ENCODE measurements around the gene NR2C2.

The NR2C2 gene

DNA sequence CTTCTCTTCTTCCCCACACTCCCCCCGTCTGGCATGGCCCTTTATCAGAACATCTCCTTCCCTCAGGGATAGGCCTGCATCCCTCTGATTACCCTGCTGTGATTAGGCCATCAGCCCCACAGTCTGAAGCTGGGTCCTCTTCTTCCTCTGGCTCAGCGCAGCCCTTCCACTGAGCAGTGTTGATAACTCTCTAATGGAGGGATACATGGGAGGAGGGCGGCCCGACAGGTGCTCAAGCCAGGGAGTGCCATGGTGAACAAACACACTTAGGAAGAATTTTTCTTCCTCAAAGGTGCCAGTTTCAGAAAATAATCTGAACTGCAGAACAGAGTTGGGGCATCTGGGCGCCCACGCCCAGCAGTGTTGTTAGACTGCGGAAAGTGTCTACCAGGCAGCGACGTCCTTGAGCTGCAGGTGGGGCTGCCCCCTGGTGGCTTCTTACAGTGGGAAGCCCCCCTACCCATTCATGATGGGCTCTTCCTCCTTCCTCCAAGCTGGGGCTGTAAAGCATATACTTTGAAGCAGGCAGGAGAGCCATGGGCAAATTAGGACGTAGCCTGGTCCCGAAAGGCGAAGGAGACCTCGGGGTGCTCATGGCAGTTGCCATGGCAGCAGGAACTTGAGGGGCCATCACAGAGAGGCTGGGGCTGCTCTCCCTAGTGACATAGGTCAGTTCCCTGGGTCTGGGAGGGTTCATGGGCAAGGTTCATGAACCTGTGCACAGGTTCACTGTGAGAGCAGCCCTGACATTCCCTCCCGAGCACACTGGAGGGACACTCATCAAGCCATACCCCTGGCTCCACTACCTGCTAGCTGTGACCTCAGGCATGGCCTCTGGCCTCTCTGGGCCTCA is 33.2 kb upstream of the NR2C2 start:
- TF ChIP-seq, protein P1, sequence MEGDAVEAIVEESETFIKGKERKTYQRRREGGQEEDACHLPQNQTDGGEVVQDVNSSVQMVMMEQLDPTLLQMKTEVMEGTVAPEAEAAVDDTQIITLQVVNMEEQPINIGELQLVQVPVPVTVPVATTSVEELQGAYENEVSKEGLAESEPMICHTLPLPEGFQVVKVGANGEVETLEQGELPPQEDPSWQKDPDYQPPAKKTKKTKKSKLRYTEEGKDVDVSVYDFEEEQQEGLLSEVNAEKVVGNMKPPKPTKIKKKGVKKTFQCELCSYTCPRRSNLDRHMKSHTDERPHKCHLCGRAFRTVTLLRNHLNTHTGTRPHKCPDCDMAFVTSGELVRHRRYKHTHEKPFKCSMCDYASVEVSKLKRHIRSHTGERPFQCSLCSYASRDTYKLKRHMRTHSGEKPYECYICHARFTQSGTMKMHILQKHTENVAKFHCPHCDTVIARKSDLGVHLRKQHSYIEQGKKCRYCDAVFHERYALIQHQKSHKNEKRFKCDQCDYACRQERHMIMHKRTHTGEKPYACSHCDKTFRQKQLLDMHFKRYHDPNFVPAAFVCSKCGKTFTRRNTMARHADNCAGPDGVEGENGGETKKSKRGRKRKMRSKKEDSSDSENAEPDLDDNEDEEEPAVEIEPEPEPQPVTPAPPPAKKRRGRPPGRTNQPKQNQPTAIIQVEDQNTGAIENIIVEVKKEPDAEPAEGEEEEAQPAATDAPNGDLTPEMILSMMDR (conservative IDR thresholded peaks at IDR 0.05; ENCODE audit: low read depth, low read length): no peak
- no peak for DNase-seq (ENCODE audit: low read depth)
- H3K4me3 ChIP-seq (ENCODE audit: low read depth, low read length): no peak overlapping the region

GRCh38 chr3:14914779-14915117 is 32.6 kb upstream of the NR2C2 start:
- TF ChIP-seq, protein P1 (conservative IDR thresholded peaks at IDR 0.05; ENCODE audit: low read depth, low read length): no peak
- no peak overlapping the region for H3K4me3 ChIP-seq (ENCODE audit: low read depth, low read length)
- no peak for DNase-seq (ENCODE audit: low read depth)

GRCh38 chr3:14915636-14916222 is 31.7 kb upstream of the NR2C2 start:
- TF ChIP-seq, protein P1 (conservative IDR thresholded peaks at IDR 0.05; ENCODE audit: low read depth, low read length): peak; percentile 28
- DNase-seq (ENCODE audit: low read depth): no peak
- no peak overlapping the region for H3K4me3 ChIP-seq (ENCODE audit: low read depth, low read length)

DNA sequence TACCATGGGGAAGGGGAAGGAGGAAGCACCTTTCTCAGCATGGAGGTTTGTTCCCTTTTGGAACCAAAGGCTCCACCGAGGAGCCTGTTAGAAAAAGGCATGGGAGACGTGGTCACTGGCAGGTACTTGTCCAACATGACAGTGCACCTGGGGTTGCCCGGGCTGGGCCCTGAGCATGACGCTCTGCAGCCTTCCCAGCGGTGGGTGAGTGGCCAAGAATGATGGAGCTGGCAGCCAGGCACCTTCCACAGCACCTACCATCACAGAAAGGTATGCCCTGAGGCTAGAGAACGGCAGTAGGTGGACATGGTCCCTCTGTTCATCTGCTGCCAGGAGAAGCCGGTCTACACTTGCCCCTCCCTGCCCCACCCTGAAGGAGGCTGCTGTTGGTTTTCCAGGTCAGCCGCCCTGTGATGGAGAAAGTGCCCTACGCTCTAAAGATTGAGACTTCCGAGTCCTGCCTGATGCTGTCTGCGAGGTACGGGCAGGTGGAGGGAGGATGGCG is 29.0 kb upstream of the NR2C2 start:
- TF ChIP-seq, protein P1 (conservative IDR thresholded peaks at IDR 0.05; ENCODE audit: low read depth, low read length): no peak
- no peak for DNase-seq (ENCODE audit: low read depth)
- H3K4me3 ChIP-seq (ENCODE audit: low read depth, low read length): no peak overlapping the region

- DNase-seq (ENCODE audit: low read depth): no peak
- no peak overlapping the region for H3K4me3 ChIP-seq (ENCODE audit: low read depth, low read length)
- TF ChIP-seq, protein P1 (conservative IDR thresholded peaks at IDR 0.05; ENCODE audit: low read depth, low read length): no peak
Measured at GRCh38 chr3:14920536-14920935, 26.8 kb upstream of the NR2C2 start.

DNA sequence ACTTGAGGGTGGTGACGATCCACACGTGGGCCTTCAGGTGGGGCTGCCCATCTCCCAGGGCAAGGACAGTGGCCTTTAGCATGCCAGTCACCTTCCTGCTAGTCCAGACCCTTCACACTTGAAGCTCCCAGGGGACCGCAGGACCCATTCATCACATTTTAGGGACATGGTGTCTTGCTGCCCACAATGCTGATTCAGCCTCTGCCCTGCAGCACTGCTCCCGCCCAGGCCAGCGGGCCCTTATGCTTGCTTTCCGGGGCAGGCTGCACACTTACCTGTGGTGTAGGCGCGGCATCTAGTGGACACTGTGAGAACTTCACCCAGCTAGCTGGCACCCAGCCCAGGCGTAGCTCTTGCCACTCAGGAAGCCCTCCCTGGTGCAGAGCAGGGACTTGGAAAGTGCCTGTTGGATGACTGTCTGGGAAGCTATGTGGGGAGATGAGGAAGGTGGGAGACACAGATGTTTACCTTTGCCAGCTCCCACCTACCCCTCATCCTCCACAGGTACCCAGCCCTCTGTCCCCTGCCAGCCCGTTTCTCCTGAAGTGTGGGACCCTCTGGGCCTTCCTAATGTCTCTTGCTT is 26.3 kb upstream of the NR2C2 start:
- peak; percentile 93 for DNase-seq (ENCODE audit: low read depth)
- H3K4me3 ChIP-seq (ENCODE audit: low read depth, low read length): no peak overlapping the region
- TF ChIP-seq, protein P1 (conservative IDR thresholded peaks at IDR 0.05; ENCODE audit: low read depth, low read length): peak; percentile 94
